HUDEP-2 (cell line): ENCODE measurements around the gene ZNF211.

ENCODE experiments used
- DNase-seq, 76 experiments: peaks; one replicate each; lab custom pipeline; 2025; ENCODE audit not compliant: unreplicated experiment in 76 of 76; lab: John Stamatoyannopoulos, UW

The ZNF211 gene

DNA sequence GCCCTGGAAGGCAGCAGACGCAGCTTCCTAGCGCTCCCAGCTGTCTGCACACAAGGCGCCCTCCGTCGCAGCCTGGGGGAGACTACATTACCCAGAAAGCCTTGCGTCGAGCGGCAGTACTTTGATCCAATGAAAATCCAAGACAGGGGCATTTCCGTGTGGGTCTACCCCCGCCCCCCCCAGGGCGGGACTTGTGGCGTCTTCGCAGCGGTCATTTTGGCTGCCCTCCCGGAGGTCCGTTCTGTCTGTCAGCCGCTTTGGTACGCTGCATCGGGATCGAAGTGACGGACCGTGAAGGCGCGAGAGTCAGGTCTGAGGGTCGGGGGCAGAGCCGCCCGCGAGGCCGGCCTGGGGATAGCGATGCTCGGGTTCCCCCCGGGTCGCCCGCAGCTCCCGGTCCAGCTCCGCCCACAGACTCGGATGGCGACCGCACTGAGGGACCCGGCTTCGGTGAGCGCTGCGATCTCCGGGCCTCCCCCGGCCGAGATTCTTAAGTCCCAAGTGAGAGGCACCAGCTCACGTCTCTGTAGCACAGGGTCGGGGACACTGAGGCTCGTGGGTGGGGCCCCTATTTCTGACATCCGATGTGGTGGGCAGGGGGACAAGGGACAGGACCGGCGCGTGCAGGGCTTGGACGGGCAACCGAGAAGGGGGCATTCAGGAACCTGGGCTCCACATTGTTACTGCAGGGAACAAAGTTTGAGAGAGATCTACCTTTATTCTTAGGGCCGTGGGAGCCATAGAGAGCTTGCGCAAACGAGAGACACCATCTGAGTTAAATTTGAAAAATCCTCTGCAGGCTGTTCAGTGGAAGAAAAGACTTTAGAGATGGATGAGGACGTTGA is at the start of gene ZNF211:
Gene ZNF211 (plus strand): TSS at position 182 of the 845 bp plus-strand sequence. CDS start 179 bp downstream, at position 361.
- DNase-seq, result peak in 74 of 76 experiments; percentile 52 to 96 (median 87)

GRCh38 chr19:57583521-57584416 is 49.2 kb upstream of the ZNF211 start, which contains the start of gene ZIK1:
TSS of gene ZIK1 (plus strand) at chr19:57584145. CDS start at chr19:57584357, 212 bp downstream.
- DNase-seq, result peak in 62 of 76 experiments; percentile 10 to 94 (median 62)

DNA sequence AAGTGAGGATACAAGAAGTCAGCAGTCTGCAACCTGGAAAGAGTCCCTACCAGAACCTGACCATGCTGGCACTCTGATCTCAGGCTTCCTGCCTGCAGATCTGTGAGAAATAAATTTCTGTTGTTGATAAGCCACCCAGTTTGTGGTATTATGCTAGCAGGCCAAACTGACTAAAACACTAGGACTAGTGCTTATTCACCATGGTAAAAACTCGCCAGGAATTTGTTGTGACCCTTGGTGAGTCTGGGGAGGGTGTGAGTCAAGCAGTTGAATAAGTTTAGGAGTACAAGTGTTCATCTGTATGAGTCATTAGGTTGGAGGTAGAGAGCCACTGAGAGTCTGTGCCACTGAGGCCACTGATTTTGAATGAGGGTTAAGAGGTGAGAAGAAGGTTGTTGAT is 45.4 kb upstream of the ZNF211 start:
- DNase-seq, result no peak

DNA sequence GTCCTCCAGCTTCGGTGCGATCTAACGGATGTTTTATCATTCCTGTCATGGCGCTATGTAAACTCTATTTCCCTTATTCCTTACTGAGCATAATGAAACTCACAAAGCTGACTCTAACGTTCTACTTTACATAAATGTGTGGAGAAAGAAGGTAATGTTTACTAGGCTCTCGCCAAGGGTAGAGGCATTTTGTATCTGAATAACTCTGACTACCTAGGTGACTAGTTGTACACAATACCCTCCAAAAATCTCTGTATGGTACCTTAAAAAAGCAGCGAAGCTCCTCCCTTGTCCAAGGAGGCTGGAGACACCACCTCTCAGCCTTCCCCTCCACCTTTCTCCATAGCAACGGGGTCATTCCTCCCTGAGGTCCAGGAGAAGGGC is 33.6 kb upstream of the ZNF211 start:
- no peak for DNase-seq

- peak in 75 of 76 experiments; percentile 49 to 97 (median 90) for DNase-seq
Measured at GRCh38 chr19:57599761-57600383, 33.1 kb upstream of the ZNF211 start, which contains the start of gene ZNF530. TSS of gene ZNF530 (plus strand) at chr19:57599885. CDS start at chr19:57604346, 4,461 bp downstream.

DNA sequence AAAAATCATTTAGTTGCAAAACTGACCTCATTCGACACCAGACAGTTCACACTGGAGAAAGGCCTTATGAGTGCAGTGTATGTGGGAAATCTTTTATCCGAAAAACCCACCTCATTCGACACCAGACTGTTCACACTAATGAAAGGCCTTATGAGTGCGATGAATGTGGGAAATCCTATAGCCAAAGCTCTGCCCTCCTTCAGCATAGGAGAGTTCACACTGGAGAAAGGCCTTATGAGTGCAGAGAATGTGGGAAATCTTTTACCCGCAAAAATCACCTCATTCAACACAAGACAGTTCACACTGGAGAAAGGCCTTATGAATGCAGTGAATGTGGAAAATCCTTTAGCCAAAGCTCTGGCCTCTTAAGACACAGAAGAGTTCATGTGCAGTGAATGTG is 26.0 kb upstream of the ZNF211 start:
- no peak for DNase-seq

DNA sequence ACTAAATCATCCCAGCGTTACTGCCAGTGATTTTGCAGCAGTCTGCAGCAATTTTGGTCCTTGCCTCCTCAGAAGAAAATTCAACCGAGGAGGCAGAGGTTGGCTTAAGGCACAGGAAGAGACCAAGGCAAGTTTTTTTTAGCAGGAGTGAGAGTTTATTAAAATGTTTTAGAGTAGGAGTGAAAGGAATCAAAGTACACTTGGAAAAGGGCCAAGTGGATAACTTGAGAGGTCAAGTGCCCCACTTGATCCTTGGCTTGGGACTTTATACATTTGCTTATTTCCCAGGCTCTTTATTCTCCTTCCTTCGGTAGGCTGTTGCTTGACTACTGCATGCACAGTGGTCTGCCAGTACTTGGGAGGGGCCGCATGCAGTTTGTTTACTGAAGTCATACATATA is 21.9 kb upstream of the ZNF211 start:
- DNase-seq, result no peak

DNA sequence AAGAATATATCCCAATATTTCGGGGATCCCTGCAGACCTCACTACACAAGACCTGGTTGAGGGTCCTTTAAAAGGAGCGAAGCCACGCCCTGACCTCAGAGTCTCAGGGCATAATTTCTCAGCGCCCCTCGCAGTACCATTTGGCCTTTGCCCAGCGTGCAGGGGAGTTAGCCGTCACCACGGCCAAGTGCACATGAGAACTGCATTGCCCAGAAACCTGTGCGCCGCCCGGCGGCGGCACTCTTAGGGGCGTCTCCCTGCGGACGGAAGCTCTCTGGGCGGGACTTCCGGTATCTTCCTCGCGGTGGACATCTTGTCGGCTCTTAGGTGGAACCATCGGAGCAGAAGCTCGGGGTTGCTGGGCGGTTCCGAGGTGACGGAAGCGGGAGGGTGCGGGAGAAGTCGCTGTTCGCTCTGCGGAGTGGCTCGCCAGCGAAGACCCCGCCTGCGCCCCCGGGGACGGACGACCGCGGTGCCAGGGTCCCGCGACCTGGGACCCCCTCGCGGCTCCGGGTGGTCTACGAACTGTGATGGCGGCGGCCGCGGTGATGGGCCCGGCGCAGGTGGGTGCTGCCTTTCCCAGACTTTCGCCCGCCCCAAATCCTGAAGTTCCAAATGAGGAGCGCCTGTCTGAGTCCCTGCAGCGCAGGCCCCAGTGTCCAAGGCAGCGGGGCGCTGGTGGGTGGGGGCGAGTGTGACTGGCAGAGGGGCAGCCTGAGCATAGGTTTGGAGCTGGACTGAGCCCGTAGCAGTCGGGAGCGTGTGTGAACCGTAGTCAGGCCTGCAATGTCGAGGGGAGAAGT is 18.8 kb upstream of the ZNF211 start, which contains the start of gene ZNF134:
Gene ZNF134 (plus strand): TSS at position 302 of the 803 bp plus-strand sequence. CDS start 5,227 bp downstream, outside the sequence.
- DNase-seq, result peak in 74 of 76 experiments; percentile 60 to 94 (median 87)

DNA sequence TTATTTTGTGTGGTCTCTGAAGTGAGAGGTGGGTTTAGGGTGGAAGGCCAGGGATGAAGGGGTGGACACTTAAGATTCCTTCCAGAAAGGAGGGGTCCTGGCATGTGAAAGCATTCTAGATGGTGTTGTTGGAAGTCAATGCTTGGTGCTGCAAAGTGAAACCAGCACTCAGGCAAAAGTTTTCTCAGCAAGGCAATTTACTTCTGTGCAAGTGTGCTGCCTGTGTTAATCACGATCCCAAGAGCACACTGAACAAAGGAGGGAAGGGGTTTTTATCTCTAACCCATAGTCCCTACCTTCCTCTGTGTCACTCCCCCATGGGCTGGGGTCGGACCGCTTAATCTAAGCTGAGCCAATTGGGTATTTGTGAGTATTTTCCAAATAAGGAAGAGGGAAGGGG is 17.6 kb upstream of the ZNF211 start:
- DNase-seq, result peak in 3 of 76 experiments; percentile 3 to 7 (median 4)

- DNase-seq, result no peak
Measured at GRCh38 chr19:57620673-57621348, 12.2 kb upstream of the ZNF211 start.

DNA sequence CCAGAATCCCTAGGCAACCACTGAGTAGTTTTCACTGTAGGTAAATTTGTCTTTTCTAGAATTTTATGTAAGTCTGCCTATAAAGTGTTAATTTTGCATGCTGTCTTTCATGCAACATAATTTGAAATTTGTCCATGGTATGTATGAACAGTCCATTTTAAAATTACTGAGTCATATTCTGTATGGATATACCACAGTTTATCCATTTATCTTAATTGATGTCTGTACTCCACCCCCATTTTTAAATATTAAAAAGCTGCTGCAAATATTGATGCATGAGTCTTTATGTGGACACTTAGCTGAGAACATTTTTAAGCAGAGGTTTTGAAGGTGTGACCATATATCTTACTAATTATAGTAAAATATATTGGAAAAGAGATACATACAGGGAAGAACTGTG is 9.9 kb upstream of the ZNF211 start:
- no peak for DNase-seq

- no peak for DNase-seq
Measured at GRCh38 chr19:57633832-57634131, 814 bp downstream of the ZNF211 start.

GRCh38 chr19:57637379-57637778 is 4.4 kb downstream of the ZNF211 start:
- DNase-seq, result no peak

- no peak for DNase-seq
Measured at GRCh38 chr19:57641715-57642234, 8.8 kb downstream of the ZNF211 start.

- no peak for DNase-seq
Measured at GRCh38 chr19:57642396-57643046, 9.6 kb downstream of the ZNF211 start.

DNA sequence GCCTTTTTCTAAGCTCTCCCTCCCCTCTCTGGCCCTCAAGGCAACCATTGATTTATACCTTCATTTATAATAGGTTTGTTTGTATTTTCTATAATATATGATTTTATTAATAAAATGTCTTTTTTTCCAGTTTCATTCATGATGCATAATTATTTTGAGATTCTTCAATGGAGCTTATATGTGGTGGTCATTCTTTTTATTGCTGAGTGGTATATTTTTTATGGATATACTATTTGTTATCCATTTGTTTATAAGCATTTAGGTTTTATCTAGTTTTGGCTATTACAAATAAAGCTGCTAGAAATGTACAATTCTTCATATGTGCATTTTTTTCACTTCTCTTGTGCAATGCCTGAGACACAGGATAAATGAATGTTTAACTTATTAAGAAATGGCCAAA is 10.8 kb downstream of the ZNF211 start:
- no peak for DNase-seq

- DNase-seq, result no peak
Measured at GRCh38 chr19:57648331-57649003, 15.5 kb downstream of the ZNF211 start.

GRCh38 chr19:57651654-57651996 is 18.7 kb downstream of the ZNF211 start:
- no peak for DNase-seq
